ENCODE data around the gene CUZD1. TPM values are rescaled to one million over a fixed set of nuclear protein-coding genes. Genes with fewer than 3 reads are reported as not detected.

Gene CUZD1
- total RNA-seq, 4 donors from 2014 or later: 0.17 to 0.63 (median 0.43) TPM

DNA sequence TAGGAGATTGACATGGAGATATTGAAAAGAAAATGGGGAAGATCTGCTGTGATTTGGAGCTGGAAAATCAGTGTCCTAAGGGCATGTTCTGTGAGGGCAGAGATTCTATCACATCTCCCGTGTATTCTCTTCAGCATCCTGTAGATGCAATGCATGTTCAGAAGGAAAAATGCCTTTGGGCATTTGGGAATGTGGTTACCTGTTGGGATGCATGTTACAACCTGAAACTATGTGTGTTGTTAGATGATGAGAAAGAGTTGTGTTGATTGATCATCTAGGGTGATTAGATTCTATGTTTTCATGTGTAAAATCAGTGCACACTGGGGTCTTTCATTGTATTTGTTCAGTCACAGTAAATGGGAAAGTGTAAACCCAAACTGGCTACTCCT lies 14.7 kb downstream of the CUZD1 start:
- WGBS: 88% methylated on average over 1 of the region's 1 CpG
- Histone ChIP-seq H3K4me1 (no peaks in the 10 kb centered on the region), H3K4me3 (no peak overlapping the region), H3K27ac (replicated peaks in 1 of 4) (no peak overlapping the region), H3K27me3 (peaks cover 0 to 6% (median 0%) of the 10 kb centered on the region in 4 donors), H3K36me3 (peaks cover 0 to 28% (median 1%) of the 10 kb centered on the region in 4 donors), H3K9me3 (no peaks in the 10 kb centered on the region)
- intact Hi-C loops (cut with DNase I): no loop called here
- no peak for DNase-seq (ENCODE audit: extremely low spot score)
- TF ChIP-seq EP300 (IDR thresholded peaks at IDR 0.05) (no peak), POLR2AphosphoS5 (IDR thresholded peaks at IDR 0.05) (no peak), CTCF (IDR thresholded peaks at IDR 0.05) (no peak), POLR2A (IDR thresholded peaks at IDR 0.05; ENCODE audit: low read depth) (no peak)

DNA sequence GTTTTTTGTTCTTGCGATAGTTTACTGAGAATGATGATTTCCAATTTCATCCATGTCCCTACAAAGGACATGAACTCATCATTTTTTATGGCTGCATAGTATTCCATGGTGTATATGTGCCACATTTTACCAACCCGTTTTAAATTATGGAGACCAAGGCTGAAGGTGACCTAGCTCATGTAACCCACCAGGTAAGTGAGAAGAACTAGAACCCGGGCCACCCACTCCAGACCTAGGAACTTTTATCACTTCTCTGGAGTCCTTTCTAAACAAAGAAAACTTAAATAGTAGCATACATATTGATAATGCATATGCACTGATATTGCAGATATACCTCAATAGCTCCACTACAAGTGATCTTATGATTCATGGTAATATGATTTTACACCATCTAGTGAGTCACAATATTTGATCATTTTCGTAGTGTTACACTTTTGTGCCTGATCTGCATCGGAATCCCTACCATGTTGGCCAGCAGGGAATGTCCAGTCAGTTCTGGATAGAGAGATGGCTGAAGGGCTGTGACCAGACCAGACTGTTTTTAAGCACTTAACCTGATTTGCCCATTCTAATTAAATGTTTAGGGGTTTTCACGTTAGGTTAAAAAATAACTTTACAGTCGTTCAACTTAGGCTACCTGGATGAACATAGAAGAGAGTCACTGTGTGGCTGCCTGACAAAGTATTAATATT lies 15.2 kb downstream of the CUZD1 start:
- 98% methylated on average over 7 of the region's 7 CpGs for WGBS
- TF ChIP-seq POLR2AphosphoS5 (IDR thresholded peaks at IDR 0.05) (no peak), POLR2A (IDR thresholded peaks at IDR 0.05; ENCODE audit: low read depth) (no peak), CTCF (IDR thresholded peaks at IDR 0.05) (no peak), EP300 (IDR thresholded peaks at IDR 0.05) (no peak)
- intact Hi-C loops (cut with DNase I): no loop called here

DNA sequence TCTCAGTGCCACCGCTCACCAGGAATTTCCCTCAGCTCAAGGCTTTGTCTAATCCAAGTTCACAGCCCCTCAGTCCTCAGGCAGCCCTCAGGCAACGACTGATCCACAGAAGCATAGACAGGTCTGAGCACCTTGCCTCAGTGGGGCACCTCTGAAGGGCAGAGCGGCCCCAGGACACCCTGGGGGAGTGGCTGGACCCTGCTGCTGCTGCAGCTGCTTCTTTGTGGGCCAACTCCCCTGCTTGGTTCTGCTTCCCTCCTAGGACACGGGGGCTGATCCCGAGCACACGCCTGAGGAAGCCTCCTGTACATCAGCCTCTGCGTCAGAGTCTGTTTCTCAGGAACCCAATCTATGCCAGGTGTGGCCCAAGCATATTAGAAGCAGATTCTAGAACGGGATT lies 16.2 kb downstream of the CUZD1 start:
- intact Hi-C loops (cut with DNase I): no loop called here
- WGBS: 90% methylated on average over 8 of the region's 8 CpGs
- TF ChIP-seq CTCF (IDR thresholded peaks at IDR 0.05) (no peak), POLR2A (IDR thresholded peaks at IDR 0.05; ENCODE audit: low read depth) (no peak), POLR2AphosphoS5 (IDR thresholded peaks at IDR 0.05) (no peak), EP300 (IDR thresholded peaks at IDR 0.05) (no peak)
- Histone ChIP-seq H3K27ac (replicated peaks in 1 of 4) (no peak overlapping the region), H3K27me3 (peaks cover 0 to 6% (median 0%) of the 10 kb centered on the region in 4 donors), H3K4me3 (no peak overlapping the region), H3K4me1 (no peaks in the 10 kb centered on the region), H3K9me3 (no peaks in the 10 kb centered on the region), H3K36me3 (peaks cover 0 to 13% (median 0%) of the 10 kb centered on the region in 4 donors)
- DNase-seq (ENCODE audit: extremely low spot score): peak; percentile 78

More for the DNA sequence above, 15.2 kb downstream of the CUZD1 start:
- peaks cover 0 to 6% (median 0%) of the 10 kb centered on the region in 4 donors for H3K27me3 ChIP-seq
- H3K27ac ChIP-seq (replicated peaks in 1 of 4): no peak overlapping the region
- DNase-seq (ENCODE audit: extremely low spot score): no peak
- H3K9me3 ChIP-seq: no peaks in the 10 kb centered on the region
- H3K4me1 ChIP-seq: no peaks in the 10 kb centered on the region
- H3K4me3 ChIP-seq: no peak overlapping the region
- H3K36me3 ChIP-seq: peaks cover 0 to 23% (median 0%) of the 10 kb centered on the region in 4 donors

DNA sequence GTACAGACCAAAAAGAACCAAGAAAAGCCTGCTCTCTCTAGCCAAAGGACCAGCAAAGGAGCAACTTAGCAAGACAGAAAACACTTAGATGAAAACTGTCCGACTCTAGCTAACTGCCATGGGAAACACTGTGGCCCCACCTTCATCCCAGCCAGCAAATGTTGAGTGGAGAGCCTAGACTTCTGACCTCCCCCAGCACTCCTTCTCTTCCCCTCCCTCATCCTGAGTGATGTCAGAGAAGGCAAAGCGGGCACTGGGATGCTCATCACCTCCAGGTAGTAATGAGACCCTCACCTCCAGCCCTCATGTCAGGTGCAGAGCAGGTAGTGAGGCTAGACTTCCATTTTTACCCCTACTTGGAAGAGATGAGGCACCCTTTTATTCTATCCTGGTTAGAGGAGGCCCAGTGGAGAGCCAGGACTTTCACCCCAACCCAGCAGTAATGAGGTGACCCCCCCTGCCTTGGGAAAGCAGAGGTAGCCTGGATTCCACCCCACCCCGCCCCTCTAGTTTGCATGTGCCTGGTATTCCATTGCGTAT lies 16.9 kb downstream of the CUZD1 start:
- 91% methylated on average over 3 of the region's 4 CpGs for WGBS
- DNase-seq (ENCODE audit: extremely low spot score): peak; percentile 60
- intact Hi-C loops (cut with DNase I): no loop called here

More for the DNA sequence above, 16.9 kb downstream of the CUZD1 start:
- Histone ChIP-seq H3K9me3 (no peaks in the 10 kb centered on the region), H3K27me3 (peaks cover 0 to 6% (median 0%) of the 10 kb centered on the region in 4 donors), H3K27ac (replicated peaks in 1 of 4) (no peak overlapping the region), H3K4me1 (no peaks in the 10 kb centered on the region), H3K36me3 (peaks cover 0 to 12% (median 0%) of the 10 kb centered on the region in 4 donors), H3K4me3 (no peak overlapping the region)
- TF ChIP-seq POLR2AphosphoS5 (IDR thresholded peaks at IDR 0.05) (no peak), EP300 (IDR thresholded peaks at IDR 0.05) (no peak), POLR2A (IDR thresholded peaks at IDR 0.05; ENCODE audit: low read depth) (no peak), CTCF (IDR thresholded peaks at IDR 0.05) (no peak)

Data from esophagus muscularis mucosa (tissue), 4 donors.